GM21737 (cell line): ENCODE results near the gene SESN2.

ENCODE experiments used
- ATAC-seq: cut with Tn5 transposase; IDR thresholded peaks from one replicate; pipeline ENCODE4 v1.9.1; 2021; ENCODE audit warnings: mild to moderate bottlenecking, moderate library complexity; ENCODE audit not compliant: unreplicated experiment

The SESN2 gene

DNA sequence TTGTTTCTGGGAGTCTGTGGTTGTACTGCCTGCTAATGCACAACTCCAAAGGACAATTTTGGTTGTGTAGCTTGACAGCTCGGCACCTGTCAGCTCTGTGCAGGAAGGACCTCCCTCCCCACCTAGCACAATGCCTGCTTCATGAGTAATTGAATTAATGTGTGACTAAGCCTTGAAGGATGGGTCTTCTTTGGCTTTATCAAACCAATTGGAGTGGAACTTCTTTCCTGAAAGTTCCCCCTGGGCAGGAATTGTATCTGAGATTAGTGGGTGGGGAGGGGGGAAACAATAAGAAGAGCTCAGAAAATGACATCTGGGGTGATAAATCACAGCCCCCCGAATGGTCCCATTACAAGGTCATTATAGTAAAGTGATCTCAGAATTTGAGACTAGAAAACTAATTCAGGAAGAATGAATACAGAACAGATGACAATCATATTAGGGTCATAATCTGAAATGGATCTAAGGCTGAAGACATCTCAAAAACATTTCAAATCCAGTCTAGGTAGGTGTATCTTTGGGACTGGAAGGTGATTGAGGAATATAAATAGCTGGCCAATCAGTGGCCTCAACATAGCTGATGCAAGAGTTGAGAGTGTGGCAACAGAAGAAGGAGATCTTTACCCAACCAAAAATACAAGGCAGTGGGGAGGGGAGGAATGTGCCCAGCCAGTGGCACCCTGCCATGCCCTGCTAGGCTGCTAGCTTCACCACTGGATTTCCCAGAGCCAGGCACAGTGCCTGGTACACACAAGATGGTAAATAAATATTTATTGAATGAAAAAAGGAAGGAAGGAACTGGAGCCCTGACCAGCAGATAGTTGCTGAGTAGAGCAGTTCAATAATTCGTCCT lies 10.1 kb upstream of the SESN2 start:
- ATAC-seq, result no peak

DNA sequence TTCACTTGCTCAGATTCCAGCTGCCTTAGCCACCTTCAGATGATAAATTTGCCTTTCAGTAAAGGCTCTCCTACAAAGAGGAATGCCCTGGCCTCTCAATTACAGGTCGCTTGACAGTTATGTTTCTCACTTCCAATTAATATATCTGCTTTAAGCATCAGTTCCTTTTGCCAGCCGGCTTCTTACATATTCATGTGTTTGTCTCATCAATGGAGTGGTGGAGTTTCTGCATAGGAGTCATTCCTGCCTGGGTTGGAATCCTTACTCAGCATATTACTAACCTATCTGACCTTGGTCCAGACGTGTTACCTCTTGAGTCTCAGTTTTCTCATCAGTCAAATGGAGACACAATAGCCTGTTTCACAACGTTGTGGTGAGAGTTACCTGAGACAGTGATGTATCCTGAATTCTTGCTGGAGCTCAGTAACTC lies 9.4 kb upstream of the SESN2 start:
- no peak for ATAC-seq

DNA sequence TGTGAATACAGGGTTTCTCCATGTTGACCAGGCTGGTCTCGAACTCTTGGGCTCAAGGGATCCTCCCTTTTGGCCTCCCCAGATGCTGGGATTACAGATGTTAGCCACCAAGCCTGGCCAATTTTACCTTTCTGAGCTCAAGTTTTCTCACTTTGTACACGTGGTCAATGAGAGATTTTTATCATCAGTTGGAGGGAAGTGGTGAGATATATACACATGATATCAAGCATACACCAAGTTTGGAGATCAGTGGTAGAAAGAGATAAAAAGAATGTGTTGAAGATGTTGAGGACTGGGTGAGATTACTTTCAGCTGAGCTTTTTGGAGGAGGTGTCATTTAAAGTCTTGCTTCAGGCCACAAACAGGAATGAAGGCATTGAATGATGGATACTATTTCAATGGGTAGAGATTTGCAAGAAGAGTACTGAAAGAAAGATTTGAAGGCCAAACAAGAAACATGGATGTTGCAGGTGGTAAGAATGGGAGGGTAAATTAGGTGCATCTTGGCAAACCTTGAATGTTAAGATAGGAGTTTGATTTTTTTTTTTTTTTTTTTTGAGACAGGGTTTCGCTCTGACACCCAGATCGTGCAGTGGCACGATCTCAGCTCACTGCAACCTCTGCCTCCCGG lies 3.0 kb upstream of the SESN2 start:
- ATAC-seq, result no peak

DNA sequence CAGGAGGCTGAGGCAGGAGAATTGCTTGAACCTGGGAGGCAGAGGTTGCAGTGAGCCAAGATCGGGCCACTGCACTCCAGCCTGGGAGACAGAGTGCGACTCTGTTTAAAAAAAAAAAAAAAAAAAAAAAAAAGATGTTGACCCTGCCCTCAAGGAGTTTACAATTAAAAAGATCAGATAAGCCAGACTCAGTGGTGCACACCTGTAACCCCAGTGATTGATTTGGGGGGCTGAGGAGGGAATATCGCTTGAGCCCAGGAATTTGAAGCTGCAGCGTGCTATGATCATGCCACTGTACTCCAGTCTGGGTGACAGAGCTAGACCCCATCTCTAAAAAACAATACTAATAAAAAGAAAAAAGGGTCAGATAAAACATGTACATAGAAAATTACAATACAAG lies 1.6 kb upstream of the SESN2 start:
- ATAC-seq, result no peak

- no peak for ATAC-seq
Observed at GRCh38 chr1:28258628-28259251, 578 bp upstream of the SESN2 start.

- ATAC-seq, result peak; percentile 7
Observed at GRCh38 chr1:28259934-28260802, 850 bp downstream of the SESN2 start.

DNA sequence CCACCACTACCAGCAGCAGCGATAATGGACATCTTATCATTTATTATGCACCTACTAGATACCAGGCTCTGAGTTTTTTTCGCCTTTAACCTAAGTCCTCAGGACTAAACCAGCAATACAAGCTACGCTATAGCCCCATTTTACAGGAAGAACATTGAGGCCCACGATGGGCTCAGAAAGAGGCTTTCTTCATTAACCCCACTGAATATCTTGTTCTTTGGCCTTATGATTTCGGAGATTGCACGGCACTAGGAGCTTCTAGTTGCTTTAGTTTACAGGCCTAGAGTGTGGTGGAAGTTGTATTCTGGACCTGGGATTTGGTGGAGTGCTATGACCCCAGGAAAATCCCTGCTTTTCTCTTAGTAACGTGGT lies 1.5 kb downstream of the SESN2 start:
- no peak for ATAC-seq

DNA sequence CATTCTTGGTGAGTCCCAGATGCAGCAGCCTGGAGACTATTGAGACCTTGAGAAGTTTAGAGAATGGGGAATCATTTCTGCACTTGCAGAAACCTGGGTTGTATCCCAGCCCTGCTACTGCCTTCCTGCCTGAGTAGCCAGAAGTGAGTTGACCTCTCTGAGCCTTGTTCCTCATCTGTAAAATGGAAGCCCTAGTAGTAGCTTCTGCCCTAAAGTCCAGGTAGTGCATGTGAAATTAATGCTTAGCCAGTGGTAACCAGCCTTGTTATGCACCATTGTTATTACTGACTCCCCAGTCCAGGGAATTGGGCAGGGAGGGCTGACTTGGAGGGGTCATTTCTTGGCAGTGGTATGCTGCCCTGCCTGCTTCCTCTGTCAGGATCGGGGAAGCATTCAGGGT lies 5.6 kb downstream of the SESN2 start:
- ATAC-seq, result no peak

- no peak for ATAC-seq
Observed at GRCh38 chr1:28265577-28265976, 6.3 kb downstream of the SESN2 start.

DNA sequence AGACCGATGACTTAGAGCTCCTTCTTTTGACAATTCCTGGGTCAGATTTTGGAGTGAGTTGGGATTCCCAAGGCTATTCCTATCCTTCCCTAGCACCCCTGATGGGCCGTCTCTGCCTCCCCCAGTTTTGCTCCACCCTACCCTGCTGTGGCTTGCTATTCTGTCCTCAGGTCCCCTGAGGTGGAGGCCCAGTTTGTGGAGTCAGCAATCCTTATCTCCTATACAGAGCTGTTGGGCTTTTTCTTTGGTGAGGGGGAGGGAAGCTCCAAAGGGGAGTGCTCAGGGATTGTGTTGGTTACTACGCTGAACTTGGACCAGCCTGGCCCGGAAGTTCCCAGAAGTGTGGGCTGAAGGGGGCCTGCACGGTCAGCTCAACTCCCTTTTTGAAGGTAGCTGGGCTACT lies 7.6 kb downstream of the SESN2 start:
- no peak for ATAC-seq

DNA sequence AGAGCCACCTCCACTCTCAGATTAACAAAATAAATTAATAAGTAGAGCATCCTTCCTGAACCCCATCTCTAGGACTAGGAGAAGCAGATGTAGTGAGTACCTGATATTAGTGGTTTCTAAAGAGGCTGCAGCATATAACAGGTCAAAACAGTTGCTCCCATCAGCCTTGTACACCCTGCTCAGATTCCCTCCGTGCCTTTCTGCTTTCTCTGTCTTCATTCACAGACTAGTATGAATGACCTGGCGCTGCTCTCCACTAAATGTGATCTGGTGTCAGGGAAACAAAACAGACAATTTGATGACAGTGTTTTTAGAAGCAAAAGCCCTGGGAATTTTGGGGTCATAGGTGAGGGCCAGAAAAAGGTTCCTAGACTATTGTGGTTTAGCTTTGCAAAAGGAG lies 8.3 kb downstream of the SESN2 start:
- no peak for ATAC-seq

- ATAC-seq, result no peak
Observed at GRCh38 chr1:28269529-28269928, 10.2 kb downstream of the SESN2 start.

DNA sequence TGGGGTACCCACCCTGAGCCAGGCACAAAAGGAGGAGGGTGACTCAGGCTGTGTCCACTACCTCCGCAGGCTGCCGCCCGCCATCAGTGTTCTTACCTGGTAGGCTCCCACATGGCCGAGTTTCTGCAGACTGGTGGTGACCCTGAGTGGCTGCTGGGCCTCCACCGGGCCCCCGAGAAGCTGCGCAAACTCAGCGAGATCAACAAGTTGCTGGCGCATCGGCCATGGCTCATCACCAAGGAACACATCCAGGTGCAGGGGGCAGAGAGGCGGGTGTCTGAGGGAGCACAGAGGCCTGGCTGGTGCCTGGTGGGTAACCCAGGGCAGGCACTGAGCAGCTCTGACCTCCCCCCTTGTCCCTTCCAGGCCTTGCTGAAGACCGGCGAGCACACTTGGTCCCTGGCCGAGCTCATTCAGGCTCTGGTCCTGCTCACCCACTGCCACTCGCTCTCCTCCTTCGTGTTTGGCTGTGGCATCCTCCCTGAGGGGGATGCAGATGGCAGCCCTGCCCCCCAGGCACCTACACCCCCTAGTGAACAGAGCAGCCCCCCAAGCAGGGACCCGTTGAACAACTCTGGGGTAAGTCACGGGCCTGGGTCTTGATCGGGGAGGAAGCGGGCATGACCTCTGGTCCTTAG lies 13.0 kb downstream of the SESN2 start:
- no peak for ATAC-seq

DNA sequence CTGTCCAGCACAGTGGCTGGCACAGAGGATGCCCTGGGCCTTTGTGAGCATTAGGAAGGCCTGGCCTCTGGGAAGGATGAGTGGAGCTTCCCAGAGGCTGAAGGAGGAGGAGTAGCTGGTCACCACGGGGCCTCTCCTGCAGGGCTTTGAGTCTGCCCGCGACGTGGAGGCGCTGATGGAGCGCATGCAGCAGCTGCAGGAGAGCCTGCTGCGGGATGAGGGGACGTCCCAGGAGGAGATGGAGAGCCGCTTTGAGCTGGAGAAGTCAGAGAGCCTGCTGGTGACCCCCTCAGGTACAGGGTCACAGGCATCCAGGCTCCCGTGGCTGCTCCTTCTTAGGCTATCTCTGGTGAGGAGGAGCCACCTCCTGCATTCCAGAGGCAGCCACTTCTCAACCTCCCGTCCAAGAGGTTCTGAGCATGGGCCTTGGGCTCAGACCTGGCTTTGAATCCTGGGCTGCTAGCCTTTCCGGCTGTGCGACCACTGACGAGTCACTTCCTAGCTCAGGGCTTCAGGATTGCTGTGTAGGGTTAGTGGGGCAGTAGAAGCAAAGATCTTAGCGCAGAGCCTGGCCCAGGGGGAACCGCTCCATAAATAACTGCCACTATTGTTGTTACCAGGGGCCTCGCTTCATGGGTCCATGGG lies 14.0 kb downstream of the SESN2 start:
- ATAC-seq, result no peak

DNA sequence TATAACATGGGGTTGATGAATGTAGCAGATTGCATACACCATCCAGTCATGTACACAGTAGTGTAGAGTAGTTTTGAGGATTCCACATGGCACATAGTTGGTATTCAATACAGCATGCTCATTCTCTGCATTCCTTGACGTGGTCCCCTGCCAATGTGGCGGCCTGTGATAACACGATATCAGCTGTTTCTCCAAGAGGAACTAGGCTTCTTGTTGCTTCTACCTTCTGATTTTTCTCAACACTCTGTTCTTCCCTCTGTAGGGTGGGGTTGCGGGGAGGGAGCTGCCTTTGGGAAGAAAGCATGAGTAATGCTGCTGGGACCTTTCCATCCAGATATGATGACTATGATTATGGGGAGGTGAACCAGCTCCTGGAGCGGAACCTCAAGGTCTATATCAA lies 19.4 kb downstream of the SESN2 start:
- ATAC-seq, result no peak

GRCh38 chr1:28279721-28280120 lies 20.4 kb downstream of the SESN2 start:
- ATAC-seq, result no peak

GRCh38 chr1:28280501-28280900 lies 21.2 kb downstream of the SESN2 start:
- ATAC-seq, result no peak

GRCh38 chr1:28280977-28281381 lies 21.7 kb downstream of the SESN2 start:
- ATAC-seq, result no peak

DNA sequence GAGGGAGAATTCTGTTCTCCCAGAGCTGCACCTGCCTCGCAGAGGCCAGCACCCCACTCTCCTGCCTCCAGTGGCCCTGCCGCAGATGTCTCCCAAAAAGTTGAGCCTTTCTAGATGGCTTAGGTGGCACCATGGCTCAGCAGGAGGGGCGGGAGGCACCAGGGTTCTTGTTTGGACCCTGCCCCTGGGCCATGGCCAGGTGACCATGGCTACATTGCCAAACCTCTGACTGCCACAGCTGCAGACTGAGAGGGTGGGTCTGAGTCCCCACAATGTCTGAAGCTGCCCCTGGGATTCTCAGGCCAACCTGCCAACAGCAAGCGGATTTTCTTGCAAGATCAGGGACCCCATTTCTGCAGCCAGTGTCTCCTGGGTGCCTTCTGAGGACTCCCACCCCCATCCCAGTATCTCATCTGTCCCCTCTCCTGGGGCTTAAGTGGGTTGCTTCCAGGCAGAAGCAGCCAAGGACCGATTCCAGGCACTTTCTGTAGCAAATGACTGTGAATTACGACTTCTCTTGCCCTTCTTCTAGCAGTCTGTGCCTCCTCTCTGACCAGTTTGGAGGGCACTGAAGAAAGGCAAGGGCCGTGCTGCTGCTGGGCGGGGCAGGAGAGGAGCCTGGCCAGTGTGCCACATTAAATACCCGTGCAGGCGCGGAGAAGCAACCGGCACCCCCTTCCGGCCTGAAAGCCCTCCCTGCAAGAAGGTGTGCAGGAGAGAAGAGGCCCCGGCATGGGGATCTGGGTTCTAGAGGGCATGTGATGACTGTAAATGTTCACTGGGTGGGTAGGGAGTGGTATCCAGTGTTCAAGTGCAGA lies 22.5 kb downstream of the SESN2 start:
- ATAC-seq, result no peak
